Small intestine (tissue), 7 donors: ENCODE results near the gene HDAC10. TPM values are rescaled to one million over a fixed set of nuclear protein-coding genes. Genes with fewer than 3 reads are reported as not detected.

Experiments
- DNase-seq, 2 donors: peaks; one replicate each; pipeline versions ENCODE4 v3.0.0 to v3.0.0-alpha.2; 2013
- FAIRE-seq: peaks from 2 replicates; lab custom pipeline; 2012; peaks lifted over from hg19 to GRCh38; lab: Jason Lieb, UNC
- H3K27ac ChIP-seq, 3 donors: one replicate each; pipeline ENCODE4 v1.5.1; 2013; ENCODE audit warnings: low read length in 2 of 3, mild to moderate bottlenecking in 2 of 3, control low read depth in 1 of 3, inconsistent platforms in 1 of 3, low read depth in 1 of 3, moderate library complexity in 1 of 3
- H3K27me3 ChIP-seq, 3 donors: one replicate each; pipeline ENCODE4 v1.6.1; 2013; ENCODE audit warnings: low read length in 3 of 3, inconsistent platforms in 1 of 3; ENCODE audit not compliant: control insufficient read depth in 3 of 3, insufficient read depth in 3 of 3
- H3K36me3 ChIP-seq, 3 donors: one replicate each; pipeline ENCODE4 v1.6.1; 2013; ENCODE audit warnings: low read length in 3 of 3, inconsistent platforms in 1 of 3, low read depth in 1 of 3, mild to moderate bottlenecking in 1 of 3, moderate library complexity in 1 of 3; ENCODE audit not compliant: control insufficient read depth in 3 of 3, insufficient read depth in 2 of 3
- H3K4me1 ChIP-seq, 3 donors: one replicate each; pipeline ENCODE4 v1.6.1; 2013; ENCODE audit warnings: low read length in 2 of 3, inconsistent platforms in 1 of 3, low read depth in 1 of 3, mild to moderate bottlenecking in 1 of 3, moderate library complexity in 1 of 3; ENCODE audit not compliant: control insufficient read depth in 3 of 3, insufficient read depth in 2 of 3
- H3K4me3 ChIP-seq, 3 donors: one replicate each; pipeline ENCODE4 v1.5.1; 2013; ENCODE audit warnings: low read length in 3 of 3, control low read depth in 1 of 3, inconsistent platforms in 1 of 3, low read depth in 1 of 3, mild to moderate bottlenecking in 1 of 3, moderate library complexity in 1 of 3
- H3K9me3 ChIP-seq, 2 donors: one replicate each; pipeline ENCODE4 v1.6.1; 2013; ENCODE audit warnings: low read depth in 1 of 2, low read length in 1 of 2; ENCODE audit not compliant: control insufficient read depth in 2 of 2, insufficient read depth in 1 of 2
- WGBS, 3 donors: extraction: QIAGEN DNeasy Blood & Tissue Kit; methylation state at CpG; one replicate each; pipeline ENCODE4 v1.1.7; 2013; 5-methylcytosine and 5-hydroxymethylcytosine counted together
- polyA plus RNA-seq, 4 donors: library from polyadenylated mRNA; stranded (reverse) in 3 of 4; unstranded in 1 of 4; fragments of 200-250 nt in 3 of 4; fragments of 120-200 nt in 1 of 4; gene quantifications; one replicate each; pipeline versions ENCODE4 v1.2.1 to v1.2.3, GENCODE V29; 2013
- donor health status: healthy with polysubstance abuse.
- donor health status: control.
- donor health status: control.
- donor health status: Bipolar disorder and iron deficiency.
- donor health status: healthy.

Gene HDAC10
- polyA plus RNA-seq, 4 donors = 15.9 to 53.1 (median 27.5) TPM

- no peak for FAIRE-seq
- Histone ChIP-seq H3K4me3 (peak overlapping the region; percentile 8 to 48 (median 36)), H3K9me3 (no peaks in the 10 kb centered on the region), H3K27me3 (peaks cover 0 to 43% (median 0%) of the 10 kb centered on the region in 3 donors), H3K27ac (no peak overlapping the region), H3K36me3 (peaks cover 3 to 29% (median 8%) of the 10 kb centered on the region in 3 donors), H3K4me1 (peaks cover 2 to 24% (median 8%) of the 10 kb centered on the region in 3 donors)
- 0 to 1% (median 0%) methylated on average over 8 to 45 of the region's 45 CpGs for WGBS, 3 donors
- DNase-seq = peak; percentile 60 to 63
These were observed 20.5 kb upstream of the HDAC10 start for GRCh38 chr22:50271519-50271970.

DNA sequence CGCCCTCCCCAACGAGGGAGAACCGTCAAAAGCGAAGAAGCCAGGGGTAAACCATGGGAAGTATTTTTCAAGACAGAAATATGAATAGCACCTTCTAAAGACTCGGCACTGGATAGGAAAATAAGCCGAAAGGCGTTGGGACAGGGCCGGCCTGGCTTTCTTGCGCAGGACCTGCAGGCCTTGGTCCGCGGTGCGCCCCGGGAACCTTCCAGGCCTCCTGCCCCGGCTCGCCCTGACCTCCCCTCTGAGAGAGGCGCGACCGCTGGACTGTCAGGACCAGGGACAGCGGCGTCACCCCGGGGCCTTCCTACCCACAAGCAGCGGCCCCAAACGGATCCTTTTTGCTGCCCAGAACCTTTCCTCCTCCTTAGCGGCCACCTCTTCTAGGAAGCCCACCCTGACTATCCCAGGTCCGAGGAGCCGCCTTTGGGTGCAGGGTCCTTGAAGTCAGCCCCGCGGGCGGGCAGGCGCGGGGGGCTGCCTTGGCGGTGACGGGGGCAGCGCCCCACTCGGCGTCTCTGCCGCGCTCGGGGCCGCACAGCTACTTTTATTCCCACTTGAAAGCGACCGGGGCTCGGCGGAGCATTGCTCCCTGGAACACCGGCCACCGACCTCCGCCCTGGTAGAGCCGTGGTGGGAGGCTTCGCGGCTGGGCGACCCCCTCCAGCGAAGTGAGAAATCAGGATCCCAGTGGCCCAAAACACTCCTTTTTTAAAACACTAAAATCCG lies 19.8 kb upstream of the HDAC10 start:
- H3K4me3 ChIP-seq = peak overlapping the region; percentile 35 to 53 (median 48)
- WGBS, 3 donors = 1 to 4% (median 2%) methylated on average over 53 of the region's 53 CpGs
- peaks cover 0 to 50% (median 0%) of the 10 kb centered on the region in 3 donors for H3K27me3 ChIP-seq
- H3K4me1 ChIP-seq = peaks cover 2 to 24% (median 8%) of the 10 kb centered on the region in 3 donors
- peak overlapping the region in 1 of 3 donors; percentile 46 for H3K27ac ChIP-seq
- H3K36me3 ChIP-seq = peaks cover 0 to 22% (median 4%) of the 10 kb centered on the region in 3 donors
- no peaks in the 10 kb centered on the region for H3K9me3 ChIP-seq
- FAIRE-seq (no peak), DNase-seq (peak; percentile 42 to 84)

GRCh38 chr22:50269970-50270665 lies 19.1 kb upstream of the HDAC10 start, which contains the start of gene MAPK11:
TSS of gene MAPK11 (minus strand) at chr22:50270380. CDS start at chr22:50270292, 88 bp downstream.
- Histone ChIP-seq H3K4me3 (peak within 1 kb of the TSS; percentile 35 to 53 (median 48)), H3K9me3 (no peaks in the 10 kb centered on the region), H3K4me1 (peaks cover 2 to 24% (median 8%) of the 10 kb centered on the region in 3 donors), H3K27me3 (peaks cover 0 to 50% (median 0%) of the 10 kb centered on the region in 3 donors), H3K27ac (peak within 1 kb of the TSS in 1 of 3 donors; percentile 46), H3K36me3 (peaks cover 0 to 15% (median under 1%) of the 10 kb centered on the region in 3 donors)
- FAIRE-seq = no peak
- peak in 1 of 2 donors; percentile 35 for DNase-seq
- WGBS, 3 donors = 0 to 1% (median 1%) methylated on average over 32 to 92 of the region's 92 CpGs

GRCh38 chr22:50269573-50269969 lies 18.5 kb upstream of the HDAC10 start:
- peaks cover 0 to 11% (median 0%) of the 10 kb centered on the region in 3 donors for H3K36me3 ChIP-seq
- H3K9me3 ChIP-seq = no peaks in the 10 kb centered on the region
- H3K27me3 ChIP-seq = peaks cover 0 to 53% (median 0%) of the 10 kb centered on the region in 3 donors
- peak overlapping the region; percentile 15 to 53 (median 35) for H3K4me3 ChIP-seq
- 10 to 15% (median 10%) methylated on average over 17 to 18 of the region's 18 CpGs for WGBS, 3 donors
- peaks cover 2 to 24% (median 8%) of the 10 kb centered on the region in 3 donors for H3K4me1 ChIP-seq
- DNase-seq (no peak), FAIRE-seq (no peak)
- H3K27ac ChIP-seq = no peak overlapping the region

DNA sequence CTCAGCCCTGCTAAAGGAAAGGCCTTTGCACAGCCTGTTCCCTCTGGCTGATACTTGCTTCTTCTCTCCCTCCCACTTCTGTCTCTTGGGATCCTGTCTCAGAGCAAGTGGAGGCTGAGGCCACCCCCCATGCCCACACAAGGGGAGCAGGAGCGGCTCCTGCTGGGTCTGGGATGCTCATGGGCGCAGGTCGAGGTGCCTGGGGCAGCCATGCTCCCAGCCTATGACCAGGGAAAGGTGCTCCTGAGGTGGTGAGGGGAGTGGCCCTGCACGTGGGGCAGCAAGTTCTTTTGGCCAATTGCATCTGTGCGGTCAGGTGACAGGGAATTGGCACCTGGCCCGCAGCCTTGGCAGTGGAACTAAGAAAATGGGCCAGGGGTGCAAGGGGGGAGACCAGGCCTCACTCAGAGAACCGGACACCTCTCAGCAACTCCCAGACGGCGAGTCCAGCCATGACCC lies 17.6 kb upstream of the HDAC10 start:
- WGBS, 3 donors = 25 to 45% (median 37%) methylated on average over 9 of the region's 9 CpGs
- Histone ChIP-seq H3K9me3 (no peaks in the 10 kb centered on the region), H3K4me1 (peaks cover 2 to 24% (median 8%) of the 10 kb centered on the region in 3 donors), H3K36me3 (peaks cover 0 to 5% (median 0%) of the 10 kb centered on the region in 3 donors), H3K27me3 (peaks cover 0 to 54% (median 0%) of the 10 kb centered on the region in 3 donors), H3K4me3 (no peak overlapping the region), H3K27ac (no peak overlapping the region)
- FAIRE-seq = no peak
- DNase-seq = peak in 1 of 2 donors; percentile 56

DNA sequence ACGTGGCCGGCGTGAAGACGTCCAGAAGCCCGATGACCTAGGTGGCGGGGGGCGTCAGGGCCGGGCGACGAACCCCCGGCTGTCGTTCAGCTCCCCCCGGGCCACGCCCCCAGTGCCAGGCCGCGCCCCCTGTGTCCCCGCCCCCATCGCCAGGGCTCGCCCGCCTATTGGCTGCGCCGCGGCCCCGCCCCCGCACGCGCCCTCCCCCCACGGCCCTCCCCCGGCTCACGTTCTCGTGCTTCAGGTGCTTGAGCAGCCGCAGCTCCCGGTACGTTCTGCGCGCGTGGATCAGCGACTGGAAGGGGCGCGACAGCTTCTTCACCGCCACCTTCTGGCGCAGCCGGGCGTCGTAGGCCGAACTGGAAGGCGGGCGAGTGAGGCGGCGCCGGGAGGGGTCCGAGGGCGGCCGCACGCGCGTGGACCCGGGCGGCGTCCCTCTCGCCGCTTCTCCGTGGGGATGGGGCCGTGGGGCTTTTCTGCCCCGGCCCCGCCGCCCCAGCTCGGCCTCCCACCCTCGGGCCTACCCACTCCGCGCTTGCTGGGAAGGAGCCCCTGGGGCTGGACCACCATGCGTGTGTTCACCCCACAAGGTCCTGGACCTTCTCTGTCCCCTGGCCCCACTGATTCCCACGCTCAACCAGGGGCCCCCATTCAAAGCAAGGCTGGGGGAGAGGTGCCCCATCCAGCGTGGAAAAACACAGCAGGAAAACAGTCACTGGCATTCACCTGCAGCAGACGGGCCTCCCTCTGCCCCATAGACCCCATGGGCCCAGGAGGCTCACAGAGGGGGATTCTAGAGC lies 16.7 kb upstream of the HDAC10 start:
- peak; percentile 62 to 64 for DNase-seq
- Histone ChIP-seq H3K27ac (no peak overlapping the region), H3K9me3 (no peaks in the 10 kb centered on the region), H3K36me3 (peaks cover 0 to 3% (median 0%) of the 10 kb centered on the region in 3 donors), H3K27me3 (peaks cover 0 to 63% (median 0%) of the 10 kb centered on the region in 3 donors), H3K4me3 (peak overlapping the region in 1 of 3 donors; percentile 23), H3K4me1 (peaks cover 2 to 24% (median 8%) of the 10 kb centered on the region in 3 donors)
- 2 to 18% (median 16%) methylated on average over 30 to 75 of the region's 75 CpGs for WGBS, 3 donors
- FAIRE-seq = no peak

- no peak for DNase-seq
- H3K27me3 ChIP-seq = peaks cover 0 to 71% (median 4%) of the 10 kb centered on the region in 3 donors
- H3K9me3 ChIP-seq = no peaks in the 10 kb centered on the region
- H3K4me1 ChIP-seq = peaks cover 2 to 26% (median 8%) of the 10 kb centered on the region in 3 donors
- H3K36me3 ChIP-seq = no peaks in the 10 kb centered on the region
- no peak overlapping the region for H3K4me3 ChIP-seq
- WGBS, 3 donors = 38 to 65% (median 41%) methylated on average over 33 to 37 of the region's 37 CpGs
- no peak overlapping the region for H3K27ac ChIP-seq
- no peak for FAIRE-seq
These were observed 15.9 kb upstream of the HDAC10 start for GRCh38 chr22:50266994-50267393.
